GM10248 (cell line): ENCODE results near the gene SOX13.

Experiments used
- CTCF ChIA-PET: fragments of 300-600 bp; sonication (Branson Sonifier 250); formaldehyde crosslinking; extraction: SDS; loops from one replicate; lab custom pipeline; 2021; ENCODE audit warnings: antibody characterized with exemption; lab: Yijun Ruan, JAX
- POLR2A ChIA-PET: fragments of 350-650 bp; sonication (Branson Sonifier 250); formaldehyde crosslinking; extraction: SDS; loops from one replicate; lab custom pipeline; 2020; ENCODE audit warnings: antibody characterized with exemption; lab: Yijun Ruan, JAX
- DNase-seq: peaks from one replicate; pipeline ENCODE4 v3.0.0; 2012; ENCODE audit errors: extremely low spot score
- TF ChIP-seq, protein P1 (sequence below): IDR thresholded peaks from 2 replicates; pipeline ENCODE4 v1.5.1; 2012; ENCODE audit warnings: mild to moderate bottlenecking, low read depth; ENCODE audit errors: extremely low read depth, missing control alignments, control extremely low read depth

SOX13 gene

DNA sequence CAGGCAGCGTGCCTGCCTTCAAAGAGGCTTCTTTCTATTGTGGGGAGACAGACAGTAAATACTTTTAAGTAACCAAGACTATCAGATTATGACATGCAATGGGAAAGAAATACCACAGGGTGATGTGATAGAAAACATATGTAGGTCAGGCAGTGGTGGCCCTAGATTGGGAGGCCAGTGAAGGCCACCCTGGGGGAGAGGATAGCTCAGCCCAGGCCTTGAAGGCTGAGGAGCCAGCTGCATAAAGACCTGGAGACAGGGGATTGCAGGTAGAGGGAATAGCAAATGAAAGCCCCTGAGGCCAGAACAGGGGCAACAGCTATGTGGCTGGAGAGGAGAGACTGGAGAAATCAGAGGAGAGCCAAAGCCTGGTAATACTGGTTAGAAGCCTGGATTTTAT lies 4.0 kb downstream of the SOX13 start:
- POLR2A ChIA-PET: no interaction called here
- TF ChIP-seq, protein P1, sequence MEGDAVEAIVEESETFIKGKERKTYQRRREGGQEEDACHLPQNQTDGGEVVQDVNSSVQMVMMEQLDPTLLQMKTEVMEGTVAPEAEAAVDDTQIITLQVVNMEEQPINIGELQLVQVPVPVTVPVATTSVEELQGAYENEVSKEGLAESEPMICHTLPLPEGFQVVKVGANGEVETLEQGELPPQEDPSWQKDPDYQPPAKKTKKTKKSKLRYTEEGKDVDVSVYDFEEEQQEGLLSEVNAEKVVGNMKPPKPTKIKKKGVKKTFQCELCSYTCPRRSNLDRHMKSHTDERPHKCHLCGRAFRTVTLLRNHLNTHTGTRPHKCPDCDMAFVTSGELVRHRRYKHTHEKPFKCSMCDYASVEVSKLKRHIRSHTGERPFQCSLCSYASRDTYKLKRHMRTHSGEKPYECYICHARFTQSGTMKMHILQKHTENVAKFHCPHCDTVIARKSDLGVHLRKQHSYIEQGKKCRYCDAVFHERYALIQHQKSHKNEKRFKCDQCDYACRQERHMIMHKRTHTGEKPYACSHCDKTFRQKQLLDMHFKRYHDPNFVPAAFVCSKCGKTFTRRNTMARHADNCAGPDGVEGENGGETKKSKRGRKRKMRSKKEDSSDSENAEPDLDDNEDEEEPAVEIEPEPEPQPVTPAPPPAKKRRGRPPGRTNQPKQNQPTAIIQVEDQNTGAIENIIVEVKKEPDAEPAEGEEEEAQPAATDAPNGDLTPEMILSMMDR: no peak
- DNase-seq: no peak
- CTCF ChIA-PET: no interaction called here

DNA sequence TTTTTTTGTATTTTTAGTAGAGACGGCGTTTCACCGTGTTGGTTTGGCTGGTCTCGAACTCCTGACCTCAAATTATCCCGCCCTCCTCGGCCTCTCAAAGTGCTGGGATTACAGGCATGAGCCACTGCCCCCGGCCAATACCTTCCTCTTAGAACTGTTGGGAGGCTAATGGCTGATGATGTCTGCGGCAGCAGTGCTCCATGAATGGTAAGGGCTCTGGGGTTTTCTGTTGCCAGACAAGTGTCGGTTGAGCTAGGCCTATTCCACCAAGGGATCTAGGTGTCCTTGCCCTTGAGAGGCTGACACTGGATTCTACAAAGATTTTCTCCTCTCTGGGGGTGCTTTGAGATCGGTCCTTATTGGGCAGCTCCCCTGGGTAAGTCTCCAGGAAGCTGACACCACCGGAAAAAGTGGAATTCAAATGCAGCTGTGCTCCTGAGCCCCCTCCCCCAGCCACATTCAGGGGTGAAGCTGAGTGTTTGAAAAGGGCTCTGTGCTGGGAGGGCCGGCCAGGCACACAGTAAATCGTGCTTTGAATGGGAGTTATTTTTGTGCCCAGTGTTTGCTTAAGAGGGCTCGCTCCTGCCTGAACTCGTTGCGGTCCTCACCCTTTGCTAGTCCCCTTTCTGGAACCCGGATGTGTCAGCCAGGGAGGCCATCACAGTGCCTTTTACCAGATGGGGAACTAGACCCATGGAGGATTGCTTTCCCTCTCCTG lies 5.2 kb downstream of the SOX13 start:
- POLR2A ChIA-PET: no interaction called here
- TF ChIP-seq, protein P1: no peak
- DNase-seq: no peak
- CTCF ChIA-PET: no interaction called here

DNA sequence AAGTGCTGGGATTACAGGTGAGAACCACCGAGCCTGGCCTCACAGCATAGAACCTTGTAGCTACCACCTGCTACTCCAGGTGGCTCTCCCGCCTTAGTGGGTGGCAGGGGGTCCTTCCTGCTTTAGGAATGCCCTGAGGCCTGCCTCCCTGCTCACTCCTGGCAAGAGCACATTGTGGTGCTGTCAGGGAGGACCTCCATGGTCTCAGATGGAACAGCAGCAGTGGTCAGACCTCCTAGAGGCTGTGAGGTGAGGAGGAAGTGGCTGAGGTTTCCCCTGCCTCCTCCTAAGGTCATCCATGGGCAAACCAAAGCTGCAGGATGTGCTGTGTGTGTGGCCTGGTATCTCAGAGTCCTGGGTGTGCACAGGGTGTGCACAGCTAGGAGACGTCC lies 6.7 kb downstream of the SOX13 start:
- POLR2A ChIA-PET: no interaction called here
- CTCF ChIA-PET: no interaction called here
- TF ChIP-seq, protein P1: no peak
- no peak for DNase-seq

DNA sequence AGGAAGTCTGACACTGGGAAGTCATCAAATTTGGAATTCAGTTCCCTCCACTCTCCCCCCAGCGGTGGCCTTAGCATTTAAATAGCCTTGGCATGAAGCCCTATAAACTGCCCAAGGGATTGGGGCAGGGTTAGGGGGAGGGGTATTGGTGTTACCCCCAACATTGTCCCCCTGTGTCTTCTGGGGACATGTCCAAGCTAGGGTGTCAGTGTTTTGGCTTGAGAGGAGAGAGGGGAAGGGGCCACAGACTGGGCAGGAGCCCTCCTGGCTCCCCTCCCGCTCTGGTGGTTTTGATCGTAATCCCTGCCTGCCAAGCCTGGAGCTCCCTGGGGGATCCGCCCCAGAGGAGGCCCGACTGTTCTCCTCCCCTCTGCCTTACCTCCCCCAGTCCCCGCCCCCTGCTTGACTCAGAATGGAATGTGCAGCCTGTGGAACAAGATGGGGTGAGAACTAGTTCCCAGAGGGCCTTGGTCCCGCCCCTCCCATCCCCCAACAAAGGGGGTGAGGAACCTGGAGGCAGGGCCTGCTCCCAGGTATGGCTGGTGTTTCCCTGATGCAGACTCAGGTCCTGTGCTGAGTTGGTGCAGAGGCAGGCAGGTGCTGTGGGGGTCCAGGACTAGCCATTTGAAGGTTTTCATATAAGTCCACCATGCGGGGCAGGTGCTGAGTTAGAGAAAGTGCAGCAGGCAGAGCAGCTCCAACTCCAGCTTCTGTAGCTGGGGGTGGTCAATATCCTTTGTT lies 7.4 kb downstream of the SOX13 start:
- ChIA-PET POLR2A (no interaction called here), CTCF (no interaction called here)
- TF ChIP-seq, protein P1: no peak
- no peak for DNase-seq

DNA sequence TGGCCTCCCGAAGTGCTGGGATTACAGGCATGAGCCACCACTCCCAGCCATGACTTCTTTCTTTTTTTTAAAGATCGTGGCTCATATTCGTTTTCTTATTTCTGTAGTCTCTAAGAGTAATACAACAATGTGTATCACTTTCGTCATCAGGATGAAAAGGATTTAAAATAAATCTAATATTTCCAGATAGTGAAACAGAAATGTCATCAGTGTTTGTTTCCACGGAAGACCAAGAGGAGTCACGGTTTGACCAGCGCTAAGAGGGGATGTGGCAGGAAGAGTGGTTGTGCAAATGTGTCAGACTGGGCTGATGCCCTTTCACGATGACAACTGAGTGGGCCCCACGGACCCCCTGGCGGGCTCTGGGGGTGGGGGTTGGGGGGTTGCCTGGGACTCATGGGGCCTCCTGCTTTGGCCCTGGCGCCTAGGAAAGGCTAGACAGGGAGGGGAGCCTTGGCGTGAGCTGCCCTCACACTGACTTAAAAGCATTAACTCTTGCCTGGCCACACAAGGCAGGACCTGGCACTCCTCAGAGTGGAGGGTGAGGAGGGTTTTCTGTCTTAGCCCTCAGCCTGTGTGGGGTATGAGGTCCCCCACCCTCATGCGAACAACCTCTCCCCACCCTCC lies 8.4 kb downstream of the SOX13 start:
- TF ChIP-seq, protein P1: no peak
- ChIA-PET CTCF (no interaction called here), POLR2A (no interaction called here)
- DNase-seq: no peak

DNA sequence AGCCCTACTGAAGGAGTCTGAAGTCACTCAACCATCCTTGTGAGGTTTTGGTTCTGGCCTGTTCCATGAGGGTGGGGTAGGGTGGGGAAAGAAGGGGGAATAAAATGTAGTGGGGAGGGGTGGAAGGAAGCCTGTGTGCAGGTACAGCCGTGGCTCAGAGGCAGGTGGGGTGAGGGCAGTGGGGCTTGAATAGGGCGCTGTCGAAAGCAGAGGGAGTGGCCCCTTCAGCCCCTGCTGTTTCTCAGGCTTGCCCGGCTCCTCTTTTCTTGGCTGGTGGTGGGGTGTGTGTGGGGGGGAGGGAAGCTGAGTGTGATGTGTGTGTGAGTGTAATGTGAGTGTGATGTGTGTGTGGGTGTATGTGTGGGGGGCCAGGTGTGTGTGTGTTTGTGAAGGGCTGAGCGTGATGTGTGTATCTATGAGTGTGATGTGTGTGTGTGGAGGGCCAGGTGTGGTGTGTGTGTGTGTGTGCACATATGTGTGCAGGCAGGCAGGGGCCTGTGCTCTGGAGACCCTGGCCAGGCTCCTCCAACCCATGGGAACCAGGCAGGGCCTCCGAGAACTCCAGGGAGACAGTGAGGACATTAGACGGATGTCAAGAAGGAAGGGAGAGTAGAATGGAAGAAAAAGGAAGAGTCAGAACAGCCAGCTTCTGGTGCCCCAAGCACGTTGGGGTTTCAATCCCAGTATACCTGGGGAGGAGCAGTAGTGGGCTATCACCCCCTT lies 9.0 kb downstream of the SOX13 start:
- TF ChIP-seq, protein P1: no peak
- ChIA-PET CTCF (no interaction called here), POLR2A (no interaction called here)
- no peak for DNase-seq
